Measurements from ENCODE around the gene IGF2R.
"Not testable (repeated sequence)": the region's sequence is repeated elsewhere in the genome, so short reads cannot be mapped to it uniquely, and the experiment has no call there.

The IGF2R gene

GRCh38 chr6:160128125-160128683 lies 159.3 kb downstream of the IGF2R start:
- no peak for DNase-seq

- DNase-seq, result no peak
These were observed 160.1 kb downstream of the IGF2R start for GRCh38 chr6:160128879-160129516.

- DNase-seq, result no peak
These were observed 161.2 kb downstream of the IGF2R start for GRCh38 chr6:160129881-160130615.

- no peak for DNase-seq
These were observed 162.0 kb downstream of the IGF2R start for GRCh38 chr6:160130729-160131484.

GRCh38 chr6:160131636-160132296 lies 162.9 kb downstream of the IGF2R start:
- DNase-seq, result no peak

- no peak for DNase-seq
These were observed 163.4 kb downstream of the IGF2R start for GRCh38 chr6:160132297-160132637.

GRCh38 chr6:160132776-160133338 lies 164.0 kb downstream of the IGF2R start:
- DNase-seq, result no peak

GRCh38 chr6:160133441-160134336 lies 164.8 kb downstream of the IGF2R start:
- DNase-seq, result no peak

GRCh38 chr6:160134337-160134751 lies 165.5 kb downstream of the IGF2R start:
- not testable (repeated sequence) for DNase-seq

GRCh38 chr6:160134779-160135547 lies 166.1 kb downstream of the IGF2R start:
- no peak for DNase-seq

- no peak for DNase-seq
These were observed 167.2 kb downstream of the IGF2R start for GRCh38 chr6:160135907-160136655.

- no peak for DNase-seq
These were observed 168.5 kb downstream of the IGF2R start for GRCh38 chr6:160137130-160137988.

- peak; percentile 37 for DNase-seq
These were observed 169.3 kb downstream of the IGF2R start for GRCh38 chr6:160137989-160138835.

GRCh38 chr6:160138839-160139419 lies 170.0 kb downstream of the IGF2R start:
- no peak for DNase-seq

GRCh38 chr6:160139420-160139851 lies 170.6 kb downstream of the IGF2R start:
- DNase-seq, result no peak

- DNase-seq, result not testable (repeated sequence)
These were observed 171.6 kb downstream of the IGF2R start for GRCh38 chr6:160140493-160140892.

GRCh38 chr6:160141001-160141726 lies 172.3 kb downstream of the IGF2R start:
- no peak for DNase-seq

All from MV-4-11 (cell line).